GM18499 (cell line): ENCODE measurements around the gene MYL7.

Experiments used
- ATAC-seq: cut with Tn5 transposase; IDR thresholded peaks from one replicate; pipeline ENCODE4 v1.9.1; 2021; ENCODE audit warnings: moderate number of reproducible peaks; ENCODE audit not compliant: insufficient read depth, unreplicated experiment

The MYL7 gene

GRCh38 chr7:44152971-44153947 is 12.1 kb upstream of the MYL7 start:
- ATAC-seq: no peak

GRCh38 chr7:44151956-44152355 is 10.8 kb upstream of the MYL7 start:
- ATAC-seq: no peak

GRCh38 chr7:44150966-44151941 is 10.1 kb upstream of the MYL7 start:
- ATAC-seq: no peak

GRCh38 chr7:44150466-44150832 is 9.3 kb upstream of the MYL7 start:
- no peak for ATAC-seq

GRCh38 chr7:44149571-44150465 is 8.7 kb upstream of the MYL7 start:
- no peak for ATAC-seq

GRCh38 chr7:44148961-44149536 is 7.9 kb upstream of the MYL7 start:
- ATAC-seq: no peak

GRCh38 chr7:44148166-44148565 is 7.0 kb upstream of the MYL7 start:
- no peak for ATAC-seq

- no peak for ATAC-seq
These were observed 6.2 kb upstream of the MYL7 start for GRCh38 chr7:44147026-44147991.

- no peak for ATAC-seq
These were observed 5.1 kb upstream of the MYL7 start for GRCh38 chr7:44145969-44146911.

- ATAC-seq: no peak
These were observed 4.4 kb upstream of the MYL7 start for GRCh38 chr7:44145479-44145968.

- ATAC-seq: no peak
These were observed 3.9 kb upstream of the MYL7 start for GRCh38 chr7:44144968-44145478.

GRCh38 chr7:44144426-44144967 is 3.4 kb upstream of the MYL7 start:
- ATAC-seq: no peak

GRCh38 chr7:44143646-44144250 is 2.6 kb upstream of the MYL7 start:
- ATAC-seq: no peak

- no peak for ATAC-seq
These were observed 896 bp upstream of the MYL7 start for GRCh38 chr7:44142028-44142427.

- ATAC-seq: no peak
These were observed 791 bp downstream of the MYL7 start for GRCh38 chr7:44140341-44140740.

GRCh38 chr7:44139311-44140010 is 1.7 kb downstream of the MYL7 start:
- no peak for ATAC-seq
